Measurements from ENCODE around the gene SSBP3.
"Not testable (repeated sequence)": the region's sequence is repeated elsewhere in the genome, so short reads cannot be mapped to it uniquely, and the experiment has no call there.

Gene SSBP3

DNA sequence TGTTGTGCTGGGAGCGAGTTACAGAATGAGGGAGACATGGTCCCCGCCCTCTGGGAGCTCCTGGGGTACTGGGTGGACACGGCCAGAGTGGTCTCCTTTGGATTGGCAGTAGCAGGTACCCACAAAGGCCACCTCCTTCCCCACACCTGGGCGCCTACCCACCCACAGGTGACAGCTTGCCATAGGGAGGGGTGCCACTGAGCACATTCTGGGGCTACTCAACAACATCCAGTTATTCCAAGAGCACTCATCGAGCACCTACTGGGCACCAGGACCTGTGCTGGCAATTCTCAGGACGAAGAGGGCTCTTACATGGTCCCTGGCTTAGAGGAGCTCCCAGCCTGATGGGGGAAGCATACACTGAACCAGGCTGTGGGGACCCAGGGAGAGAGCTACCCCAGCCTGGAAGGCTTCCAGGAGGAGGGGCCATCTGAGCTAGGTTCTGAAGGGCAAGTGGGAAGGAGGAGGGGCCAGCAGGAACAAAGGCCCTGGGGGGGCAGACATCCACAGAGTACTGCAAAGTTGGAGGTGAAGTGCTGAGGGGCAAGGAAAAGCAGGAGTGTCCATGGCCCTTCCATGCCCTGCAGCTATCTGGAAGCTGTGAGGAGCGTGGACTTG is 184.2 kb downstream of the SSBP3 start:
- no peak for DNase-seq (ENCODE audit: low read depth, low spot score)

DNA sequence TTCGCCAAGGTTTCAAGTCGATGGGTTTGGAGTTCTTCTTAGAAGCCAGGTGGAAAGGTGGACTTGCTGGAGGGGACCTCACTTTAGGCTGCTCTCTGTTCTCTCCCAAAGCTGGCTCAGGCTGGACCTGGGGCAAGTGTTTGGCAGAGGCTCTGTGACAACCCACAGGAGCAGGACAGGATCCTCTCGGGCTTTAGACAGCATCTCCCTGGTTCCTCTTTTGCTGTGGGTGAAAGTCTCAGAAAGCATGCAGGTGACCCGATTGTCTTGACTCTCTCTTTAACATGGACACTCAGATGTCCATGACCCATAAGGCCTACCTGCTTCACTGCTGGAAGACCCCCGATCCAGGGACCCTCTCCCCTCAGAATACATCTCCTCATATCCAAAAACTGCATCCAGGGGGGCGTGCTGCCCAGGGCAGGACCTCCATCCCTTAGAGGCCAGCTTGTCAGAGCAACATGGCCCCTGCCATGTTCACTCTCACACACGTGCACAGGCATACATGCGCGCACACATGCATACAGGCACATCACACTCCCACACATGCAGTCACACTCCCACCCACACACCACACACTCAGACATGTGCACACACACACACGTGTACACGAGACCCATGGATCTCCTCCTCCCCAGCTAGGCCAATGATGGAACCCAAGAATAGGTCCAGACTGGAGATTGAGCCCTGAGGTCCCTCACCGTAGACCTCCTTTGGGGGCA is 184.9 kb downstream of the SSBP3 start:
- no peak for DNase-seq (ENCODE audit: low read depth, low spot score)

DNA sequence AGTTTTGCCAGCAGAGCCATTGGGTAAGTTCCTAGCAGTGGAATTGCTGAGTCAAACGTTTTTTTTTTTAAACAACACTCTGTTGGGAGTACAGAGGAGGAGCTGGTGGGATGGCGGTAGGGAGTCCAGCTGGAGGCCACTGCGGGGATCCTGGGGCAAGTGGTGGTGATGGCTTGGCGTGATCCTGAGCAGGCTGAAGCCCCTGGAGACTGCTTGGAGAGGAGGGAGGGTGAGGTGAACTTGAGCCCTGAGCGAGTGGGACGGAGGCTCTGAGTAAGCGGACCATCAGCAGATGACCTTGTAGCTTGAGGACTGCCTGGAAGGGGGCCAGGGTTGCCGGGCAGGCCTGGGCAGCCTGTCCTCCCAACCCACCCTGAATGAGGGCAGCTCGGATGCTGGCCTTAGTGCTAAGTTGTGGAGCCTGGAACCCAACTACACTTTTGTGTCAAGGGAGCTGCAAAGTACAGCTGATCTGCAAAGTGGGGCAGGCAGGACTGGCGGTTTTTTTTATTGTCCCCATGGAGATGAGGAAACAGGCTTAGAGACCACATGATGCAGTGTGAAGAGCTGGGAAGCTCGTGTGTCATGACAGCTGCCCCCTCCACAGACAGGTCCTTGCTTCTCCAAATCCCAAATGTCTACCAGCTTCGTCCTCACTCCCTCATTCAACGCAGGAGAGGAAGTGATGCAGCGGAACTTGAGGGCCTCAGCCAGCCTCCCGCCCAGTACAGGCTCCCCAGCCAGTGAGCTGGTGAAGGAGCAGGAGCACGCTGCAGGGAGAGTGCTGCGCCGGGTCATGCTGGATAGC is 186.0 kb downstream of the SSBP3 start:
- peak; percentile 24 for DNase-seq (ENCODE audit: low read depth, low spot score)

DNA sequence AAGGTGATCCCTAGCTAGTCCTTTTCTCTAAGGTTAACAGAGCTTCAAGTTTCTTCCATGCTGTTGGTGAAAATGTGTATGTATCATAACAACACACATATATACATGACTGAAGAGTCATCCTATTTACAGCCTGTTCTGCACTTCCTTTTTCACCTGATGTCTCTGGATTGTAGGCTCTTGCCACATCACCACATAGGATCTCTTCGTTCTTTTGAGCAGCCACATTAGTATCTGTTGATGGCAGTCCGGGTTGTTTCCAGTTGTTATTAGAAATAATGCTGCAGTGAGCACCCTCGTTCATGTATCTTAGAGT is 186.5 kb downstream of the SSBP3 start:
- no peak for DNase-seq (ENCODE audit: low read depth, low spot score)

DNA sequence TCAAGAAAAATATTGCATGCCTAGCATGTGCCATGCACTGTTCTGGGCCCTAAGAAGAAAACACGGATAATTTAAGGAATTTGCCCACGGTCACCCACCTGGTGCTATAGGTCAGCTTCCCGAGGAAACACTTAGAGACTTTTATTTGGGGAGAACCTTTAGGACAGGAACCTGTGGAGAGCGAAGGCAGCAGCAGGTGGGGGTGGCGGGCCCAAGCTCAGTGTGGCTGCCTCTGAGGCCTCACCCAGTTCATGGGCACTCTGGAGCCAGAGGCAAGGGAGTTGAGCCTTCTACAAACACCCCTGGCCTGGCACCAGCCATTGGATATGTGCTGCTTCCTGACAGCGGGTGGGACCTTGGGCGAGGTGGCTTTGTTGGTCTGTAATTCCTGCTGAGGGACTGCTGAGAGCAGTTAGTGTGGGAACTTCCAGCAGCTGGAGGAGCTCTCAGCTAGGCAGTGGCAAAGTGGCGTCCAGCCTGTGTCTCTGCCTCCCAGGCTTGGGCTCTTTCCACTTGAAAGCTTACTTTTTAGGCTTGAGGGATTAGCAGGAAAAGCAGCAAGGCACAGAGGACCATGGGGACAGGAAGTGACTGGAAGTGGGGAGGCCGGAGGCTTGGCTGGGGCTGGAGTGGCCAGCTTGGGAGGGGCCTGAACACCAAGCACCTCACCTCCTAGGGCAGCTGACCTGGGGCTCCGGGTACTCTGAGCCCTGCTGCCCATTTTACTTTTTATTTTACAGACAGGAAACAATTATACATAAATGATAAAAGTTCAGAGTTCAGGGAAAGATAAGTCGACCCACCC is 187.1 kb downstream of the SSBP3 start:
- no peak for DNase-seq (ENCODE audit: low read depth, low spot score)

DNA sequence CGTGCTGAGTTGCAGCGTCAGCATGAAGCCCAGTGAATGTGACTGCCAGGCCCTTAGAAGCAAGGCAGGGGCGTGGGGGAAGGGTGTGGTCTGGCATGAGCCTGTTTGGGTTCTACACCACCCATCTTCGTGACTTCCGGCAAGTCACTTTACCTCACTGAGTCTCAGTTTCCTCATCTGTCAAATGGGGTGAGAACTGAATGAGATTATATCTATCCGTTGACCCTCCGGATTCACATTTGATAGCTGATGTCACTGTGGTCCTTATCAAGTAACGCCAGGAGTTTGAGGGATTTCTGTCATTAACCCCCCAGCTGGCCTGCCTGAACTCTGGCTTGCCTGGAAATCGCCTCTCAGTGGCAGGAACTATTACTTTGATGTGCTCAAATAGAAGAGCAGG is 190.7 kb downstream of the SSBP3 start:
- no peak for DNase-seq (ENCODE audit: low read depth, low spot score)

DNA sequence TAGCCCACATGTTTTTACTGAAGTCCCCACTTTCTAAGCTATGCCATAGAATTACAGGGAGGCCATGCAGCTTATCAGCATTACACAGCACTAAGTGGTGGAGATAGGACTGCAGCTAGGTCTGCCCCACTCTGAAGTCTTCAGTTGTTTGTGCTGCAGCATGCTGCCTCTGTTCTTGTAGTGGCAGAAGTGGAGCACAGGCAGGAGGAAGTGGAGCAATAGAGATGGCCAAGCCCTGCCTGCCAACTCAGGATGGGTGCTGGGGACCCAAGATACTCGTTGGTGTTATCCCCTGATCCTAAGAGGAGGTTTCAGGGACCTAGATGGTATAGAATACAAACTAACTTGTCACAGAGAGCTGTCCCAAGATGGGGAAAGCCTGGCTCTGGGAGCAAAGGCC is 193.3 kb downstream of the SSBP3 start:
- DNase-seq (ENCODE audit: low read depth, low spot score), result no peak

DNA sequence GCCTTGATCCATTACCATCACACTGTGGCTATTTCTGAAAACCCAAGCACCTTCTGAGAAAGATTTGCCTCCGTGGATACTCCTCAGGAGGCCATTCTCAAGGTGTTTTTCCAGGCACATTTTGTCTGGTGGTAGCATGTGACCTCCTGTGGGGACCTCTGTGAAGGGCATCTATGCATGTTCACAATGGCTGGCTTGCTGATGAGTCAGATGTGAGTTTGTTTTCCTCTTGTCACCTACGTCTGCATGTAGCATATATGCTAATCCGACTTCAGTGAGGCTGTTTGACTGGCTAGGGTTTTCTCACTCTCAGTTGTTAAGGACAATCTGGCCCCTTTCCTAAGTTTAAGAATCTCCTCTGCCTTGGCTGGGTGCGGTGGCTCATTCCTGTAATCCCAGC is 198.3 kb downstream of the SSBP3 start:
- not testable (repeated sequence) for DNase-seq (ENCODE audit: low read depth, low spot score)

DNA sequence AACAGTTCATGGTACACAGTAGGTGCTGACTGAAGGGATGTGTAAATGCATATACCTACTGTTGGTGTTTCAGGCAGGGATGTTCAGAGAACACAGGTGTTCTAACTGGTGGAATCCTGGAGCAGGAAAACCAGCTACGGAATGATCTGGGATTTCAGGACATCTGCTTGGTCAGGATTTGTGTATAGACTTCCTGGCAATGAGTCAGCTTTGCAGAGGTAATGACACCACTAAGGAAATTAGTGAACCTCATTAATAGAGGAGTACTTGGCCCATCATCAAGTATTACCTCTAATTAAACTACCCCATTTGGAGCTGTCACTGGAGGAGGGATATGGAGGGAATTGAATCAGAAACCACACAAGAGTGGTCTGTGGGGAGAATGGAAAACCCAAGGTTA is 198.9 kb downstream of the SSBP3 start:
- DNase-seq (ENCODE audit: low read depth, low spot score), result no peak

DNA sequence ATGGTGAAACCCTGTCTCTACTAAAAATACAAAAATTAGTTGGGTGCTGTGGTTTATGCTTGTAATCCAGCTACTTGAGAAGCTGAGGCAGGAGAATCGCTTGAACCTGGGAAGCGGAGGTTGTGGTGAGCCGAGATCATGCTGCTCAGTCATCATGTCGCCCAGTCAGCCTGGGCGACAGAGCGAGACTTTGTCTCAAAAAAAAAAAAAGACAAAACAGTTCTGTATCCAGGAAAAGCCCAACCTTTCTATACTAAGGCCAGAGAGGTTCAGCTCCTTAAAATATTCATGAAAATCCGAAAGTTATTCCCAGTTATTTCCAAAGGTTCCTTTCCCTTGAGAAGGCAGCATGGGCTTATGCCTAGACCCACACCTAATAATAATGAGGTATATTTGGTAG is 202.0 kb downstream of the SSBP3 start:
- no peak for DNase-seq (ENCODE audit: low read depth, low spot score)

DNA sequence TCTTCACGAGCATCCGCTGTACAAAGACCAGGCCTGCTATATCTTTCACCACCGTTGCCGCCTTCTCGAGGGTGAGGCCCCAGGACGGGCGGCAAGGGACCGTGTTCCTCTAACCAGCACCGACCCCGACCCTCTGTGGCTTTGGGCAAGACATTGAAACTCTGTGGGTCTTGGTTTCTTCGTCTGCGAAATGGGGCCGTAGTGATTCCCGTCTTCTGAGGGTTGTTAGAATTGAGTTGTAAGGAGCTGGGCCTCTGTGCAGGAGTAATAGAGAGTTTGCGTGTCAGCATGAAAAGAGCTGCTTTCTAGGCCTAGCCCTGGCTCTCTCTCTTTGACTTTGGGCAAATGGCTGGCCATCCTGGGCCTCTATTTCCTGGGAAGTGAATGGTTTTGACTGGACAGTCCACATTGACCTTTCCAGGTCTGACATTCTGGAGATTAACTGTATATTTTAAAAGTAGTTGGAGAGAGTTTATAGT is 205.6 kb downstream of the SSBP3 start:
- DNase-seq (ENCODE audit: low read depth, low spot score), result no peak

DNA sequence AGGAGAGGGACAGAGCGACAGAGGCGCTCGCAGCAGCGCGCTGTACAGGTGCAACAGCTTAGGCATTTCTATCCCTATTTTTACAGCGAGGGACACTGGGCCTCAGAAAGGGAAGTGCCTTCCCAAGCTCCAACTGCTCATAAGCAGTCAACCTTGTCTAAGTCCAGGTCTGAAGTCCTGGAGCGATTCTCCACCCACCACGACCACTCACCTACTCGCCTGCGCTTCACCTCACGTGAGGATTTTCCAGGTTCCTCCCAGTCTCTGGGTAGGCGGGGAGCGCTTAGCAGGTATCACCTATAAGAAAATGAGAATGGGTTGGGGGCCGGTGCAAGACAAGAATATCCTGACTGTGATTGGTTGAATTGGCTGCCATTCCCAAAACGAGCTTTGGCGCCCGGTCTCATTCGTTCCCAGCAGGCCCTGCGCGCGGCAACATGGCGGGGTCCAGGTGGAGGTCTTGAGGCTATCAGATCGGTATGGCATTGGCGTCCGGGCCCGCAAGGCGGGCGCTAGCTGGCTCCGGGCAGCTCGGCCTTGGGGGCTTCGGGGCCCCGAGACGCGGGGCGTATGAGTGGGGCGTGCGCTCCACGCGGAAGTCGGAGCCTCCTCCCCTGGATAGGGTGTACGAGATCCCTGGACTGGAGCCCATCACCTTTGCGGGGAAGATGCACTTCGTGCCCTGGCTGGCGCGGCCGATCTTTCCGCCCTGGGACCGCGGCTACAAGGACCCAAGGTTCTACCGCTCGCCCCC is 206.3 kb downstream of the SSBP3 start, which contains the start of the genes CYB5RL and MRPL37:
Gene CYB5RL (minus strand): TSS at position 266 of the 754 bp plus-strand sequence. CDS start 4,414 bp downstream, outside the sequence.
Gene MRPL37 (plus strand): TSS at position 403 of the 754 bp plus-strand sequence. CDS start 77 bp downstream, at position 480.
- DNase-seq (ENCODE audit: low read depth, low spot score), result peak; percentile 91

DNA sequence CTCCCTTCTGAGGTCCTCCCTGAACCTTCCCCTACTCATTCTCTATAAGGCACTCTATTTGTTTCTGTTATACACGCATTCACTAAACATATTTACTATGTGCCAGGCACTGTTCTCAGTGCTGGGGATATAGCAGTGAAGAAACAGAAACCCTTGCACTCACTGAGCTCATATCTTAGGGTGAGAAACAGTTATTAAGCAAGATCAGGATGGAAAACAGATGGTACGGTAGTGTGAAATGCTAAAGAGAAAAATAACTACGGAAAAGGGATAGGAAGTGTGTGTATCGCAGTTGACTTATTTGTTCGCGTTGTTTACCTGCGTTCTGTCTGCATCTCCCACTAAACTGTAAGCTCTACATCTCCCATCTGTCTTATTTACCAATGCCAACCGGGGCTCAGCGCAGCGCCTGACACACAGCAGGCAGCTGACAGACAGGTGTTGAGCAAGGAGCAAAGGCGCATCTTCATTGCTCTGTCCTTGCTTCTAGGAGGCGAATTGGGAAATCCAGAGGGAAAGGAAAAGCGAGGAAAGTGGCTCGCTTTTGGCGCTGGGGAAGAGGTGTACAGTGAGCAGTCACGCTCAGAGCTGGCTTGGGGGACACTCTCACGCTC is 206.9 kb downstream of the SSBP3 start:
- no peak for DNase-seq (ENCODE audit: low read depth, low spot score)

DNA sequence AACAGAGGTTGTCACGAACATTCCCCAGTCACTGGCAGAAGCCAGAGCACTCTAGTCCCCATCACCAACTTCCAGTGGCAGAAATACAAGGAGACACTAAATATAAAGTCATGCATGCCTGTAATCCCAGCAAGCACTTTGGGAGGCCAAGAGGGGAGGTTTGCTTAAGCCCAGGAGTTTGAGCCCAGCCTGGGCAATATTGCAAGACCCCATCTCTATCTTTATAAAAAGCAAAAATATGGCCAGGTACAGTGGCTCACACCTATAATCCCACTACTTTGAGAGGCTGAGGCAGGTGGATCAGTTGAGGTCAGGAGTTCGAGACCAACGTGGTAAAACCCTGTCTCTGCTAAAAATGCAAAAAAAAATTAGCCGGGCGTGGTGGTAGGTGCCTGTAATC is 212.7 kb downstream of the SSBP3 start:
- DNase-seq (ENCODE audit: low read depth, low spot score), result no peak

DNA sequence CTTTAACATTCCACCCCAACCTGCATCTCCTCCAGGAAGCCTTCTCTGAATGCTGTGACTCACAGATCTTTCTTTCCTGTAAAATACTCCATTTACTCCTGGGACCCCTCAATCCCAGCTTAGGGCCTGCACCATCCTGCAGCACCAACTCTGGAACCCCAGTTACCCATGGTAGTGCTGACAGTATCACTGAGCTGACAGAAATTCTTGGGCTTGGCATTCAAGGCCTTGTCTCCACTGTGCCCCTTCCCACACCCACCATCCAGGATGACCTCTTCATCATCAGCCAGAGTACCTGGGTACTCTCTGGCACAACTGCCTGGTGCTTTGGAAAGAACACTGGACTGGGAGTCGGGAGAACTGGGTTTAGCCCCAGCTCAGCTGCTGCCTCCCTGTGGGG is 214.7 kb downstream of the SSBP3 start:
- no peak for DNase-seq (ENCODE audit: low read depth, low spot score)

DNA sequence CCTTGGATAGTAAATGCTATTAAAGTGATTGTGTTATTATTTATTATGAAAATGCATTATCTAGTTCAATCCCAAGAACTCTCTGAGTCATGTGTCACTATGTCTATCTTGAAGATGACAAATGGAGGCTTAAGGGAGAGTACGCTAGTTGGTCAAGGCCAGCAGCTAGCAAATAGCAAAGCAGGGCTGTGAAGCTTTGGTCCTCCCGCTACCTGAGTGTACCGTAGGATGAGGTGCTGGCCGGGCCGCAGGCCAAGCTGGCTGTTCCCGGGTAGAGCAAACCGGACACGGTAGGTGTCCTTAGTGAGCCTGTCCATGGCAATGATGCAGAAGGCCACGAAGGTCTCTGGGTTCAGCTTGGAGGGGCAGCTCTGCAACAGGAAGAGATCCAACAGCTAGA is 215.7 kb downstream of the SSBP3 start:
- no peak for DNase-seq (ENCODE audit: low read depth, low spot score)

DNA sequence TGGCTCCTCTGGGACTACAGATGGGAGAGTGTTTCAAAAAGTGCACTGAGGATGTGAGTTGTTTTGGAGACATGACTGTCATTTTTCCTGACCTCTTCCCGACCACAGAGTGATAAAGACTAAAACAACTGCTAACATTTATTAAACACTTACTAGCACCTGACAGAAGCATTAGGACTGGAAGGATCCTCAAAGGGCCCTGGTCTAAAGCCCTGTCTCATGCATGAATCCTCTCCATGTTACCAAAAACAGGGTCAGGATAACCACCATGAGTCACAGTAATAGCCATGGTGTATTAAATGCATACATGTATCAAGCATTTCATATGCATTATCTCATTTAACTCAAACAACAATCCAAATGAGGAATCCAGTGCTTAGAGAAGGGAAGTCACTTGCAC is 217.9 kb downstream of the SSBP3 start:
- DNase-seq (ENCODE audit: low read depth, low spot score), result no peak

DNA sequence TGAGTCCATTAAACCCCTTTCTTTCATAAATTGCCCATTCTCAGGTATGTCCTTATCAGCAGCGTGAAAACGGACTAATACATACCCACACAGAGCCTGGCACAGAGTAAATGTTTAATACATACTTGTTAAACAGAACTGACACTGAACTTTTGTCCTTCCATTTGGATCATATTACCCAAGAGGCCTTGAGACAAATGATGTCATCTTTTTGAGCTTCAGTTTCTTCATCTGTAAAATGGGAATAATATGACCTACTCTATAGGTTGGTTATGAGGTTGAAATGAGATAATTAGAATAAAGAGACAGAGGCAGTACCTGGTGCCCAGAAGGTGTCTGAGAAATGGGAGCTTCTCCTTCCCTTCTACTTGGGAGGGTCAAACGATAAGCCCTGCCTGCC is 220.1 kb downstream of the SSBP3 start:
- no peak for DNase-seq (ENCODE audit: low read depth, low spot score)

DNA sequence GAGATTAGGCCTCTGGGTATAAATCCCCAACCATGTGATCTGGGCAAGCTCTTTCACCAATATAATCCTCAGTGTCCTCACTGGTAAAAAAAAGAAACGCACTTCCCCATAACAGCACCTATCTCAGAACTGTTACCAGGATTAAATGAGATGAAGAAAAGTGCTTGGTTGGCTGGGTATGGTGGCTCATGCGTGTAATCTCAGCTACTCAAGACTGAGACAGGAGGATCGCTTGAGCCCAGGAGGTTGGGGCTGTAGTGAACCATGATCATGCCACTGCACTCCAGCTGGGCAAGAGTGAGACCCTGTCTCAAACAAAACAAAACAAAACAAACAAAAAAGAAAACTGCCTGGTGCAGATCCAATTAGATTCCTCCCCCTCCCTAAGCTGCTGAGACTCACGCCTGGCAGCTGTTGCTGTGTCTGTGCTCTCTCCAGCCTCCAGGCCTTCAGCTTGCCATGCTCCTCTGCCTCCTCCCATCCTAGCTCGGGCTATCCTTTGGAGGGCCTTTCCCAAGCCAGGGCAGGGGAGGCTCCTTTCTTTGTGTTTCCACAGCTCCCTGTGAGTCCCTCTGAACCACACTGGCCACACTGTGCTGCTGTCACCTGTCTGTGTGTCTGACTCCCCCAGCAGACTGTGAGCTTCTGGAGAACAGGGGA is 225.4 kb downstream of the SSBP3 start:
- no peak for DNase-seq (ENCODE audit: low read depth, low spot score)
